SU-DHL-6 (cell line): ENCODE results near the gene BEND6.
A peak's percentile ranks its signal among the peaks of the same experiment; 100 is the strongest.
"Not testable (repeated sequence)": the region's sequence is repeated elsewhere in the genome, so short reads cannot be mapped to it uniquely, and the experiment has no call there.

ENCODE experiments used
- H2AFZ ChIP-seq: fragments of 200-600 bp; sonication (generic); 2 replicates; pipeline ENCODE4 v1.6.1; 2014; ENCODE audit warnings: low read depth, mild to moderate bottlenecking, moderate library complexity, mixed read lengths, antibody characterized with exemption, low read length; ENCODE audit not compliant: severe bottlenecking
- H3F3A ChIP-seq: fragments of 200-600 bp; shearing (Covaris generic); 2 replicates; pipeline ENCODE4 v1.6.0; 2016; ENCODE audit warnings: antibody characterized with exemption, mild to moderate bottlenecking; ENCODE audit not compliant: insufficient read depth
- H3K27ac ChIP-seq: fragments of 200-600 bp; sonication (generic); 2 replicates; pipeline ENCODE4 v1.5.1; 2016; ENCODE audit warnings: low read depth, mild to moderate bottlenecking, low read length, moderate library complexity, mixed read lengths
- H3K27me3 ChIP-seq: fragments of 200-600 bp; sonication (generic), shearing (Covaris generic); 2 replicates; pipeline ENCODE4 v1.6.0; 2014; ENCODE audit warnings: mild to moderate bottlenecking, low read length
- H3K36me3 ChIP-seq: fragments of 200-600 bp; sonication (generic); 2 replicates; pipeline ENCODE4 v1.6.1; 2014; ENCODE audit warnings: mild to moderate bottlenecking, low read length, mixed read lengths
- H3K4me2 ChIP-seq: fragments of 300-600, 200-600 bp; shearing (Covaris generic), sonication (generic); 2 replicates; pipeline ENCODE4 v1.6.0; 2014; ENCODE audit warnings: low read length, low read depth, mild to moderate bottlenecking; ENCODE audit not compliant: poor library complexity, severe bottlenecking
- H3K4me3 ChIP-seq: fragments of 200-600 bp; sonication (generic); 2 replicates; pipeline ENCODE4 v1.5.1; 2014; ENCODE audit warnings: antibody characterized with exemption, low read length, mild to moderate bottlenecking, mixed read lengths; ENCODE audit not compliant: insufficient read depth, poor library complexity, severe bottlenecking
- H3K79me2 ChIP-seq: fragments of 200-600 bp; sonication (generic); 2 replicates; pipeline ENCODE4 v1.6.1; 2014; ENCODE audit warnings: mild to moderate bottlenecking, low read length, moderate library complexity; ENCODE audit not compliant: insufficient read depth
- H3K9ac ChIP-seq: fragments of 200-600 bp; sonication (generic); 2 replicates; pipeline ENCODE4 v1.7.0; 2014; ENCODE audit warnings: mild to moderate bottlenecking, low read length
- H3K9me2 ChIP-seq: fragments of 200-600 bp; sonication (generic); replicated peaks from 2 replicates; pipeline ENCODE4 v1.6.1; 2014; ENCODE audit warnings: low read length; ENCODE audit not compliant: insufficient read depth
- H3K9me3 ChIP-seq: fragments of 200-600 bp; sonication (generic); 2 replicates; pipeline ENCODE4 v1.6.1; 2014; ENCODE audit warnings: low read length, mixed read lengths; ENCODE audit not compliant: insufficient read depth
- H4K20me1 ChIP-seq: fragments of 200-600 bp; sonication (generic); 2 replicates; pipeline ENCODE4 v1.6.1; 2014; ENCODE audit warnings: low read depth, mild to moderate bottlenecking, antibody characterized with exemption, low read length, moderate library complexity, mixed read lengths
- CTCF ChIP-seq: fragments of 200-600 bp; sonication (generic); IDR thresholded peaks from one replicate; pipeline ENCODE4 v1.5.1; 2017; ENCODE audit warnings: antibody characterized with exemption, mild to moderate bottlenecking, low read length, moderate library complexity; ENCODE audit not compliant: insufficient read depth, poor library complexity, severe bottlenecking
- EZH2phosphoT487 ChIP-seq: fragments of 200-600 bp; sonication (generic), shearing (Covaris generic); conservative IDR thresholded peaks from 2 replicates; pipeline ENCODE4 v1.6.1; 2018; ENCODE audit warnings: mild to moderate bottlenecking, antibody characterized with exemption, low read length, moderate library complexity, mixed read lengths

The BEND6 gene

GRCh38 chr6:57044568-57044967 lies 89.7 kb downstream of the BEND6 start:
- H3K9ac ChIP-seq = no peak overlapping the region
- 0 out of 2 replicates have a peak, but pooled peaks cover 7% of the 10 kb centered on the region for H4K20me1 ChIP-seq
- peaks cover 19% of the 10 kb centered on the region for H3K79me2 ChIP-seq
- H2AFZ ChIP-seq = no peak overlapping the region
- no peaks in the 10 kb centered on the region for H3K27me3 ChIP-seq
- no peak overlapping the region for H3K4me2 ChIP-seq
- no peak overlapping the region for H3K27ac ChIP-seq
- H3K36me3 ChIP-seq = peaks cover 14% of the 10 kb centered on the region
- peaks cover 14% of the 10 kb centered on the region; the same call in 1 of the 2 replicates for H3F3A ChIP-seq
- no peak for TF ChIP-seq CTCF
- TF ChIP-seq EZH2phosphoT487 = no peak
- no peaks in the 10 kb centered on the region for H3K9me2 ChIP-seq
- H3K9me3 ChIP-seq = no peaks in the 10 kb centered on the region
- no peak overlapping the region for H3K4me3 ChIP-seq

- Histone ChIP-seq H3K9ac (peak within 1 kb of the TSS; percentile 68), H3K36me3 (peaks cover 31% of the 10 kb centered on the region), H3K4me2 (peak within 1 kb of the TSS; percentile 68), H2AFZ (peak within 1 kb of the TSS; percentile 98), H3K79me2 (peaks cover 38% of the 10 kb centered on the region), H3F3A (peaks cover 14% of the 10 kb centered on the region; the same call in 1 of the 2 replicates), H3K4me3 (peak within 1 kb of the TSS; percentile 86), H3K27ac (peak within 1 kb of the TSS; percentile 30; the same call in 1 of the 2 replicates)
- not testable (repeated sequence) for H4K20me1 ChIP-seq, H3K27me3 ChIP-seq, H3K9me3 ChIP-seq, H3K9me2 ChIP-seq
These were observed 91.7 kb downstream of the BEND6 start, which contains the start of gene KIAA1586 for GRCh38 chr6:57046332-57047256. Gene KIAA1586, plus strand, starts transcription at chr6:57046693. Its CDS starts 63 bp downstream, at chr6:57046756.

- Histone ChIP-seq H3K79me2 (peaks cover 41% of the 10 kb centered on the region), H3F3A (peaks cover 14% of the 10 kb centered on the region; the same call in 1 of the 2 replicates), H3K36me3 (peaks cover 32% of the 10 kb centered on the region)
- not testable (repeated sequence) for H3K9me2 ChIP-seq, H3K27me3 ChIP-seq, H3K27ac ChIP-seq, H2AFZ ChIP-seq, H3K9ac ChIP-seq, H3K4me3 ChIP-seq, H3K9me3 ChIP-seq, H4K20me1 ChIP-seq, H3K4me2 ChIP-seq
These were observed 92.3 kb downstream of the BEND6 start for GRCh38 chr6:57047257-57047585.

- H3K4me2 ChIP-seq = peak overlapping the region; percentile 67
- 0 out of 2 replicates have a peak overlapping the region, but pooled peaks have one; percentile 3 for H3K27ac ChIP-seq
- H3K36me3 ChIP-seq = peaks cover 39% of the 10 kb centered on the region
- H2AFZ ChIP-seq, H4K20me1 ChIP-seq, H3K9me2 ChIP-seq, H3K27me3 ChIP-seq, H3K9me3 ChIP-seq: not testable (repeated sequence)
- peaks cover 14% of the 10 kb centered on the region; the same call in 1 of the 2 replicates for H3F3A ChIP-seq
- peak overlapping the region; percentile 55 for H3K4me3 ChIP-seq
- H3K9ac ChIP-seq = peak overlapping the region; percentile 31
- peaks cover 41% of the 10 kb centered on the region for H3K79me2 ChIP-seq
These were observed 93.0 kb downstream of the BEND6 start for GRCh38 chr6:57047859-57048258.
